ENCODE measurements around the gene DAGLA. TPM values are rescaled to one million over a fixed set of nuclear protein-coding genes. Genes with fewer than 3 reads are reported as not detected.

Gene DAGLA
- total and polyA plus RNA-seq, 2 donors (not counting 3 experiments of a cell fraction or from before 2014, with no cell fraction given) = 2.5 to 4.7 TPM

DNA sequence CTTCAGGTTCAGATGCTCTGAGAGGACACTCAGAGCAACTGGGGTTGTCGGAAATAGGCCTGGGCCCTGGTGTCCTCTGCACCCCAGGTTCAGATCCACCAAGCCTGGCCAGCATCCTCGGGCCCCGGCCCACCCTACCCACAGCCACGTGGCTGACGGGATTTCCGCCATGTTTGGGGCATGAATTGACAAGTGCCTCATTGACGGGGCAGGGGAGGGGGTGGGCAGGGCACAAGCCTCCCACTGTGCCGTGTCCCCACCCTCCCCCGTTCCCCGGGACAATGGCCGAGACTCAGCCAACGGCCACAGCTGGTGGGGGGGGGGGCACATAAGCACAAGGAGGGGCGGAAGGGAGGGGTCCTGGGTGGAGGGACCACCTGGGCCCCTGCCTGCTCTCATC lies 80.8 kb downstream of the DAGLA start:
- ChIA-PET CTCF (no interaction called here), POLR2A (no interaction called here)
- Histone ChIP-seq H3K4me1 (ENCODE audit: control insufficient read depth, extremely low read depth, insufficient read depth, low read length) (peaks cover 9% of the 10 kb centered on the region), H3K9me1 (replicated peaks; ENCODE audit: control insufficient read depth, extremely low read depth, insufficient read depth, low read length) (no peaks in the 10 kb centered on the region), H3K27me3 (ENCODE audit: control insufficient read depth in 2 of 2, insufficient read depth in 2 of 2, low read length in 2 of 2) (peaks cover 0 to 2% of the 10 kb centered on the region in 2 experiments), H3K27ac (ENCODE audit: insufficient read depth, low read depth, low read length) (no peak overlapping the region), H4K20me1 (replicated peaks; ENCODE audit: control insufficient read depth, extremely low read depth, insufficient read depth, low read length) (no peaks in the 10 kb centered on the region), H3K4me2 (ENCODE audit: insufficient read depth, low read length) (no peak overlapping the region), H3K4me3 (replicated peaks in 1 of 3; ENCODE audit: insufficient read depth in 1 of 3, low read depth in 1 of 3, low read length in 3 of 3) (no peak overlapping the region), H2AFZ (ENCODE audit: low read depth, low read length) (no peak overlapping the region), H3K9me3 (replicated peaks; ENCODE audit: control insufficient read depth, insufficient read depth, low read length) (no peaks in the 10 kb centered on the region), H3K36me3 (ENCODE audit: control insufficient read depth in 2 of 2, extremely low read depth in 1 of 2, insufficient read depth in 2 of 2, low read length in 2 of 2) (no peaks in the 10 kb centered on the region), H3K9ac (replicated peaks; ENCODE audit: extremely low read depth, insufficient read depth, low read length) (no peak overlapping the region), H3K79me2 (ENCODE audit: control insufficient read depth, insufficient read depth, low read length) (no peaks in the 10 kb centered on the region)
- dilution Hi-C loops (cut with MboI; ENCODE audit: extremely low pct_ligation_motif_present, low sequenced_read_pairs) (no loop called here), intact Hi-C loops (cut with micrococcal nuclease) (no loop called here)
- FAIRE-seq (no peak), DNase-seq (ENCODE audit: low read depth, low spot score) (no peak)
- BruUV-seq (replicated peaks) = no TSS peak
- TF ChIP-seq JUN (IDR thresholded peaks at IDR 0.05; ENCODE audit: borderline replicate concordance, insufficient read depth, insufficient read length, low read depth) (no peak), MAX (IDR thresholded peaks at IDR 0.05; ENCODE audit: insufficient read depth, insufficient read length) (no peak), POLR2AphosphoS5 (IDR thresholded peaks at IDR 0.05; ENCODE audit: insufficient read depth, low read depth, low read length) (no peak), MYC (IDR thresholded peaks at IDR 0.05; ENCODE audit: low read depth, low read length) (no peak), FOS (IDR thresholded peaks at IDR 0.05; ENCODE audit: borderline replicate concordance, insufficient read depth, low read length) (no peak), POLR2A (IDR thresholded peaks at IDR 0.05; ENCODE audit: low read depth, low read length) (no peak), EZH2 (IDR thresholded peaks at IDR 0.05; ENCODE audit: borderline replicate concordance, low read depth, low read length, severe bottlenecking) (no peak), GATA2 (IDR thresholded peaks at IDR 0.05; ENCODE audit: insufficient read depth, insufficient read length, low read depth, low read length) (no peak)
- TF ChIP-seq, protein P1, sequence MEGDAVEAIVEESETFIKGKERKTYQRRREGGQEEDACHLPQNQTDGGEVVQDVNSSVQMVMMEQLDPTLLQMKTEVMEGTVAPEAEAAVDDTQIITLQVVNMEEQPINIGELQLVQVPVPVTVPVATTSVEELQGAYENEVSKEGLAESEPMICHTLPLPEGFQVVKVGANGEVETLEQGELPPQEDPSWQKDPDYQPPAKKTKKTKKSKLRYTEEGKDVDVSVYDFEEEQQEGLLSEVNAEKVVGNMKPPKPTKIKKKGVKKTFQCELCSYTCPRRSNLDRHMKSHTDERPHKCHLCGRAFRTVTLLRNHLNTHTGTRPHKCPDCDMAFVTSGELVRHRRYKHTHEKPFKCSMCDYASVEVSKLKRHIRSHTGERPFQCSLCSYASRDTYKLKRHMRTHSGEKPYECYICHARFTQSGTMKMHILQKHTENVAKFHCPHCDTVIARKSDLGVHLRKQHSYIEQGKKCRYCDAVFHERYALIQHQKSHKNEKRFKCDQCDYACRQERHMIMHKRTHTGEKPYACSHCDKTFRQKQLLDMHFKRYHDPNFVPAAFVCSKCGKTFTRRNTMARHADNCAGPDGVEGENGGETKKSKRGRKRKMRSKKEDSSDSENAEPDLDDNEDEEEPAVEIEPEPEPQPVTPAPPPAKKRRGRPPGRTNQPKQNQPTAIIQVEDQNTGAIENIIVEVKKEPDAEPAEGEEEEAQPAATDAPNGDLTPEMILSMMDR (IDR thresholded peaks at IDR 0.05; ENCODE audit: extremely low read depth in 1 of 2, insufficient read depth in 1 of 2, low read depth in 1 of 2, low read length in 2 of 2) = no peak

All from endothelial cell of umbilical vein (primary cell).